Neural cell (in vitro differentiated cells): Measurements from ENCODE around the gene CRABP2. TPM values are rescaled to one million over a fixed set of nuclear protein-coding genes. Genes with fewer than 3 reads are reported as not detected.

Experiments
- H2AFZ ChIP-seq: fragments of 200-600, 300-800 bp; sonication (generic), shearing (Covaris generic); 2 replicates; pipeline ENCODE4 v1.6.0; 2014; ENCODE audit warnings: low read depth, mild to moderate bottlenecking, antibody characterized with exemption, low read length, moderate library complexity
- H3F3A ChIP-seq: fragments of 200-600 bp; shearing (Covaris generic); 2 replicates; pipeline ENCODE4 v1.6.1; 2016; ENCODE audit warnings: mild to moderate bottlenecking, moderate library complexity, mixed read lengths, antibody characterized with exemption, low read length; ENCODE audit not compliant: insufficient read depth, poor library complexity, severe bottlenecking
- H3K27ac ChIP-seq: fragments of 200-600, 300-800 bp; sonication (generic), shearing (Covaris generic); 2 replicates; pipeline ENCODE4 v1.5.1; 2014; ENCODE audit warnings: mild to moderate bottlenecking, low read length, moderate library complexity
- H3K27me3 ChIP-seq: fragments of 300-800, 200-600 bp; sonication (generic), shearing (Covaris generic); 2 replicates; pipeline ENCODE4 v1.6.0; 2014; ENCODE audit warnings: mild to moderate bottlenecking, low read depth, low read length, moderate library complexity; ENCODE audit not compliant: insufficient read depth
- H3K36me3 ChIP-seq: fragments of 300-800, 200-600 bp; sonication (generic), shearing (Covaris generic); 2 replicates; pipeline ENCODE4 v1.5.1; 2014; ENCODE audit warnings: mild to moderate bottlenecking, antibody characterized with exemption, low read length, moderate library complexity; ENCODE audit not compliant: insufficient read depth
- H3K4me2 ChIP-seq: fragments of 300-800, 200-600 bp; sonication (generic), shearing (Covaris generic); 2 replicates; pipeline ENCODE4 v1.6.0; 2014; ENCODE audit warnings: mild to moderate bottlenecking, low read length
- H3K4me3 ChIP-seq: fragments of 300-800, 200-600 bp; sonication (generic), shearing (Covaris generic); 2 replicates; pipeline ENCODE4 v1.5.1; 2014; ENCODE audit warnings: mild to moderate bottlenecking, low read length, moderate library complexity
- H3K79me2 ChIP-seq: fragments of 200-600 bp; shearing (Covaris generic); replicated peaks from 2 replicates; pipeline ENCODE4 v1.6.0; 2014; ENCODE audit warnings: mild to moderate bottlenecking, low read length, moderate library complexity; ENCODE audit not compliant: insufficient read depth
- H3K9ac ChIP-seq: fragments of 300-800, 200-600 bp; sonication (generic), shearing (Covaris generic); 2 replicates; pipeline ENCODE4 v1.6.1; 2016; ENCODE audit warnings: mild to moderate bottlenecking, low read length, mixed read lengths
- H3K9me2 ChIP-seq: fragments of 200-600 bp; shearing (Covaris generic); 2 replicates; pipeline ENCODE4 v1.6.1; 2016; ENCODE audit warnings: mild to moderate bottlenecking, low read length, mixed read lengths; ENCODE audit not compliant: insufficient read depth
- H3K9me3 ChIP-seq: fragments of 200-600, 300-800 bp; sonication (generic), shearing (Covaris generic); 2 replicates; pipeline ENCODE4 v1.6.1; 2016; ENCODE audit warnings: mild to moderate bottlenecking, mixed run types, low read length, moderate library complexity, mixed read lengths
- H4K20me1 ChIP-seq: fragments of 200-600 bp; shearing (Covaris generic); 2 replicates; pipeline ENCODE4 v1.6.1; 2016; ENCODE audit warnings: mild to moderate bottlenecking, mixed run types; ENCODE audit not compliant: insufficient read depth
- EP300 ChIP-seq: fragments of 450-650 bp; conservative IDR thresholded peaks from 2 replicates; pipeline ENCODE4 v1.6.1; 2014; ENCODE audit warnings: antibody characterized with exemption, mild to moderate bottlenecking, moderate library complexity; ENCODE audit not compliant: poor library complexity, severe bottlenecking
- EZH2 ChIP-seq: fragments of 200-600, 300-800 bp; shearing (Covaris generic), sonication (generic); IDR thresholded peaks from 2 replicates; pipeline ENCODE4 v1.6.1; 2014; ENCODE audit warnings: antibody characterized with exemption, low read length, borderline replicate concordance, mild to moderate bottlenecking; ENCODE audit not compliant: insufficient read depth, poor library complexity, severe bottlenecking
- MXI1 ChIP-seq: fragments of 450-650 bp; conservative IDR thresholded peaks from 2 replicates; pipeline ENCODE4 v1.6.1; 2014; ENCODE audit warnings: antibody characterized with exemption, mild to moderate bottlenecking; ENCODE audit not compliant: poor library complexity, severe bottlenecking
- POLR2AphosphoS5 ChIP-seq: IDR thresholded peaks from 2 replicates; pipeline ENCODE4 v1.6.1; 2012
- RAD21 ChIP-seq: fragments of 450-650 bp; conservative IDR thresholded peaks from 2 replicates; pipeline ENCODE4 v1.6.1; 2014; ENCODE audit warnings: antibody characterized with exemption, mild to moderate bottlenecking, moderate library complexity
- SMC3 ChIP-seq: fragments of 450-650 bp; conservative IDR thresholded peaks from 2 replicates; pipeline ENCODE4 v1.6.1; 2014; ENCODE audit warnings: antibody characterized with exemption, mild to moderate bottlenecking, moderate library complexity; ENCODE audit not compliant: poor library complexity
- TAF1 ChIP-seq: IDR thresholded peaks from 2 replicates; pipeline ENCODE4 v1.6.1; 2012; ENCODE audit warnings: low read depth
- polyA plus RNA-seq: library from polyadenylated mRNA; depleted of rRNA; stranded (reverse); fragments of >200 nt; gene quantifications from 2 replicates; pipeline ENCODE4 v1.2.3, GENCODE V29; 2014
- TF ChIP-seq, protein P1 (sequence below): IDR thresholded peaks from 2 replicates; pipeline ENCODE4 v1.6.1; 2012; ENCODE audit warnings: borderline replicate concordance
- TF ChIP-seq, protein P2 (sequence below): fragments of 450-650 bp; IDR thresholded peaks from 2 replicates; pipeline ENCODE4 v1.5.1; 2014; ENCODE audit warnings: antibody characterized with exemption, mild to moderate bottlenecking, moderate library complexity; ENCODE audit not compliant: poor library complexity, severe bottlenecking

Gene CRABP2
- polyA plus RNA-seq, 1 donor from 2014 or later = 7.7 TPM

DNA sequence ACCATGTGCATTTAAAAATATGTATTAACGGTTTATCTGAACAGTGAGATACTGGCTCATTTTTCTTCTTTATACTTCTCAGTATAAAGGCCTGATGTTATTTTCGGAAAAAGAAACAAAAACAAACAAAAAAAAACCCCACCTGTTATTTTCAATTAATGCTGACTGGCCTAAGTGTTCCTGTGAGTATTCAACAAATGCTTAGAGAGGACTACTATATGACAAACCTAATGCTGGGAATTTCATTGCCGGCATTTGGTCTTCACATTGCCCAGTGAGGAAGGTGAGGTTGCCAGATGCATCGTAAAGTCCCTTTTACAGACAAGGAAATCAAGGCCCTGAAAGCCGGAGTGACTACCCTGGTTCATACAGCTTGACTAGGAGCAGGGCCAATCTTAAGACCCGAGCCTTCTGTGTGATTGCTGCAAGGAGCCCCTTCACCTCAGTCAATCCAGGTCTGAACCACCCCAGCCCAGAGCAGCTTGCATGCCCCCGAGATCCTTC is 34.9 kb upstream of the CRABP2 start:
- H3K79me2 ChIP-seq = peaks cover 3% of the 10 kb centered on the region
- no peaks in the 10 kb centered on the region for H3K9me3 ChIP-seq
- no peaks in the 10 kb centered on the region for H3K9me2 ChIP-seq
- H3K27ac ChIP-seq = peak overlapping the region; percentile 57
- TF ChIP-seq EP300 (no peak), EZH2 (no peak), MXI1 (no peak), TAF1 (no peak), RAD21 (no peak)
- TF ChIP-seq, protein P1, sequence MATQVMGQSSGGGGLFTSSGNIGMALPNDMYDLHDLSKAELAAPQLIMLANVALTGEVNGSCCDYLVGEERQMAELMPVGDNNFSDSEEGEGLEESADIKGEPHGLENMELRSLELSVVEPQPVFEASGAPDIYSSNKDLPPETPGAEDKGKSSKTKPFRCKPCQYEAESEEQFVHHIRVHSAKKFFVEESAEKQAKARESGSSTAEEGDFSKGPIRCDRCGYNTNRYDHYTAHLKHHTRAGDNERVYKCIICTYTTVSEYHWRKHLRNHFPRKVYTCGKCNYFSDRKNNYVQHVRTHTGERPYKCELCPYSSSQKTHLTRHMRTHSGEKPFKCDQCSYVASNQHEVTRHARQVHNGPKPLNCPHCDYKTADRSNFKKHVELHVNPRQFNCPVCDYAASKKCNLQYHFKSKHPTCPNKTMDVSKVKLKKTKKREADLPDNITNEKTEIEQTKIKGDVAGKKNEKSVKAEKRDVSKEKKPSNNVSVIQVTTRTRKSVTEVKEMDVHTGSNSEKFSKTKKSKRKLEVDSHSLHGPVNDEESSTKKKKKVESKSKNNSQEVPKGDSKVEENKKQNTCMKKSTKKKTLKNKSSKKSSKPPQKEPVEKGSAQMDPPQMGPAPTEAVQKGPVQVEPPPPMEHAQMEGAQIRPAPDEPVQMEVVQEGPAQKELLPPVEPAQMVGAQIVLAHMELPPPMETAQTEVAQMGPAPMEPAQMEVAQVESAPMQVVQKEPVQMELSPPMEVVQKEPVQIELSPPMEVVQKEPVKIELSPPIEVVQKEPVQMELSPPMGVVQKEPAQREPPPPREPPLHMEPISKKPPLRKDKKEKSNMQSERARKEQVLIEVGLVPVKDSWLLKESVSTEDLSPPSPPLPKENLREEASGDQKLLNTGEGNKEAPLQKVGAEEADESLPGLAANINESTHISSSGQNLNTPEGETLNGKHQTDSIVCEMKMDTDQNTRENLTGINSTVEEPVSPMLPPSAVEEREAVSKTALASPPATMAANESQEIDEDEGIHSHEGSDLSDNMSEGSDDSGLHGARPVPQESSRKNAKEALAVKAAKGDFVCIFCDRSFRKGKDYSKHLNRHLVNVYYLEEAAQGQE = no peak
- TF ChIP-seq, protein P2, sequence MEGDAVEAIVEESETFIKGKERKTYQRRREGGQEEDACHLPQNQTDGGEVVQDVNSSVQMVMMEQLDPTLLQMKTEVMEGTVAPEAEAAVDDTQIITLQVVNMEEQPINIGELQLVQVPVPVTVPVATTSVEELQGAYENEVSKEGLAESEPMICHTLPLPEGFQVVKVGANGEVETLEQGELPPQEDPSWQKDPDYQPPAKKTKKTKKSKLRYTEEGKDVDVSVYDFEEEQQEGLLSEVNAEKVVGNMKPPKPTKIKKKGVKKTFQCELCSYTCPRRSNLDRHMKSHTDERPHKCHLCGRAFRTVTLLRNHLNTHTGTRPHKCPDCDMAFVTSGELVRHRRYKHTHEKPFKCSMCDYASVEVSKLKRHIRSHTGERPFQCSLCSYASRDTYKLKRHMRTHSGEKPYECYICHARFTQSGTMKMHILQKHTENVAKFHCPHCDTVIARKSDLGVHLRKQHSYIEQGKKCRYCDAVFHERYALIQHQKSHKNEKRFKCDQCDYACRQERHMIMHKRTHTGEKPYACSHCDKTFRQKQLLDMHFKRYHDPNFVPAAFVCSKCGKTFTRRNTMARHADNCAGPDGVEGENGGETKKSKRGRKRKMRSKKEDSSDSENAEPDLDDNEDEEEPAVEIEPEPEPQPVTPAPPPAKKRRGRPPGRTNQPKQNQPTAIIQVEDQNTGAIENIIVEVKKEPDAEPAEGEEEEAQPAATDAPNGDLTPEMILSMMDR = no peak
- H3K27me3 ChIP-seq = no peaks in the 10 kb centered on the region
- H4K20me1 ChIP-seq = no peaks in the 10 kb centered on the region
- H3F3A ChIP-seq = no peaks in the 10 kb centered on the region
- peak overlapping the region; percentile 61 for H2AFZ ChIP-seq
- H3K9ac ChIP-seq = peak overlapping the region; percentile 73
- peak overlapping the region; percentile 74 for H3K4me2 ChIP-seq
- H3K36me3 ChIP-seq = no peaks in the 10 kb centered on the region
- peak overlapping the region; percentile 77 for H3K4me3 ChIP-seq

GRCh38 chr1:156738916-156739315 is 33.5 kb upstream of the CRABP2 start:
- no peaks in the 10 kb centered on the region for H3K9me2 ChIP-seq
- H3K79me2 ChIP-seq = no peaks in the 10 kb centered on the region
- H3K36me3 ChIP-seq = no peaks in the 10 kb centered on the region
- H3F3A ChIP-seq = no peaks in the 10 kb centered on the region
- no peak overlapping the region for H3K4me2 ChIP-seq
- H3K9me3 ChIP-seq = no peaks in the 10 kb centered on the region
- H3K9ac ChIP-seq = no peak overlapping the region
- no peak overlapping the region for H3K4me3 ChIP-seq
- no peak overlapping the region for H2AFZ ChIP-seq
- H3K27ac ChIP-seq = no peak overlapping the region
- H3K27me3 ChIP-seq = no peaks in the 10 kb centered on the region
- TF ChIP-seq RAD21 (no peak), POLR2AphosphoS5 (no peak), EP300 (no peak), EZH2 (no peak), MXI1 (no peak), SMC3 (no peak), TAF1 (no peak)
- TF ChIP-seq, protein P2 = no peak
- TF ChIP-seq, protein P1 = no peak
- no peaks in the 10 kb centered on the region for H4K20me1 ChIP-seq
